ENCODE measurements around the gene AREL1. TPM values are rescaled to one million over a fixed set of nuclear protein-coding genes. Genes with fewer than 3 reads are reported as not detected.

The AREL1 gene
- total and polyA plus RNA-seq, 2 of the 8 experiments (the other 6 are each of a cell fraction or from before 2014, with no cell fraction given), result 31.4 to 49.1 TPM

GRCh38 chr14:74747237-74747636, 34.4 kb upstream of the AREL1 start:
- ChIA-PET CTCF (ENCODE audit: partially characterized antibody) (no interaction called here), POLR2A (ENCODE audit: partially characterized antibody) (no interaction called here)
- H3K36me3 ChIP-seq (ENCODE audit: control insufficient read depth in 2 of 4, insufficient read depth in 4 of 4, low read length in 3 of 4), result no peaks in the 10 kb centered on the region
- no peaks in the 10 kb centered on the region for H3K9me3 ChIP-seq (ENCODE audit: insufficient read depth in 2 of 2, low read depth in 1 of 2, low read length in 1 of 2)
- H3K14ac ChIP-seq (ENCODE audit: insufficient read length), result no peak overlapping the region
- no peak overlapping the region for H3K4me3 ChIP-seq (ENCODE audit: extremely low read depth in 1 of 4, insufficient read depth in 2 of 4, low read depth in 3 of 4, low read length in 4 of 4)
- no peak overlapping the region for H4K91ac ChIP-seq (replicated peaks; ENCODE audit: insufficient read length, low read length)
- H2BK5ac ChIP-seq (ENCODE audit: low read depth, low read length), result no peak overlapping the region
- FAIRE-seq (no peak), DNase-seq (ENCODE audit: low read depth in 1 of 2, low spot score in 2 of 2) (no peak)
- no peak overlapping the region for H4K5ac ChIP-seq (ENCODE audit: insufficient read length, low read depth, low read length)
- WGBS, 2 experiments (ENCODE audit: extremely low coverage in 1 of 2, insufficient coverage in 1 of 2, insufficient read length in 1 of 2, insufficient replicate concordance in 2 of 2, low coverage in 1 of 2, low lambda C conversion rate in 2 of 2, missing lambda C conversion rate in 1 of 2), result 81% methylated on average over 2 of the region's 2 CpGs; no CpG with 5 or more reads in 1 of the 2 experiments
- H3K9ac ChIP-seq (replicated peaks in 1 of 4; ENCODE audit: extremely low read depth in 1 of 4, low read depth in 3 of 4, low read length in 3 of 4), result no peak overlapping the region
- no peaks in the 10 kb centered on the region for H4K20me1 ChIP-seq (replicated peaks in 1 of 2; ENCODE audit: control insufficient read depth in 1 of 2, insufficient read depth in 2 of 2, low read length in 2 of 2)
- no peak overlapping the region for H3K56ac ChIP-seq (replicated peaks; ENCODE audit: insufficient read length, low read depth, low read length)
- TF ChIP-seq CBX8 (IDR thresholded peaks at IDR 0.05; ENCODE audit: borderline replicate concordance, low read depth, low read length) (no peak), TAF1 (IDR thresholded peaks at IDR 0.05; ENCODE audit: low read depth, low read length) (no peak), TAF7 (optimal IDR thresholded peaks at IDR 0.05; ENCODE audit: borderline replicate concordance, low read depth, low read length) (no peak), CTCF (IDR thresholded peaks at IDR 0.05; ENCODE audit: control extremely low read depth in 1 of 3, insufficient read depth in 1 of 3, low read depth in 1 of 3, low read length in 3 of 3) (no peak), ATF3 (IDR thresholded peaks at IDR 0.05; ENCODE audit: insufficient read depth, low read depth, low read length) (no peak), MAFK (IDR thresholded peaks at IDR 0.05; ENCODE audit: low read depth, low read length) (no peak), JUND (IDR thresholded peaks at IDR 0.05; ENCODE audit: low read length) (no peak), BCL11A (IDR thresholded peaks at IDR 0.05; ENCODE audit: low read depth in 2 of 2, low read length in 2 of 2) (no peak), CEBPB (IDR thresholded peaks at IDR 0.05; ENCODE audit: low read depth, low read length) (no peak)
- no peak overlapping the region for H2AK5ac ChIP-seq (ENCODE audit: low read depth, low read length)
- no peak overlapping the region for H2BK15ac ChIP-seq (ENCODE audit: low read length)
- no peaks in the 10 kb centered on the region for H3K79me1 ChIP-seq (ENCODE audit: low read depth, low read length)
- H3K18ac ChIP-seq (ENCODE audit: extremely low read depth, low read length), result no peak overlapping the region
- H2AFZ ChIP-seq (ENCODE audit: low read length), result no peak overlapping the region
- no peak overlapping the region for H3K4me2 ChIP-seq (ENCODE audit: insufficient read depth in 1 of 2, low read depth in 2 of 2, low read length in 2 of 2)
- H3K4ac ChIP-seq (replicated peaks; ENCODE audit: insufficient read length, low read depth, low read length), result no peak overlapping the region
- H4K8ac ChIP-seq (ENCODE audit: extremely low read depth, insufficient read depth, low read length), result no peak overlapping the region
- H3K23me2 ChIP-seq (ENCODE audit: low read depth, low read length), result no peaks in the 10 kb centered on the region
- no peak overlapping the region for H3K23ac ChIP-seq (ENCODE audit: insufficient read length)
- H3K27ac ChIP-seq (ENCODE audit: low read depth, low read length), result no peak overlapping the region
- no peak overlapping the region for H2BK12ac ChIP-seq (ENCODE audit: low read depth, low read length)
- H2BK20ac ChIP-seq (ENCODE audit: low read length), result no peak overlapping the region
- no peak overlapping the region for H2BK120ac ChIP-seq (replicated peaks; ENCODE audit: low read depth, low read length)
- no peaks in the 10 kb centered on the region for H3K27me3 ChIP-seq (replicated peaks in 1 of 4; ENCODE audit: control insufficient read depth in 3 of 4, extremely low read depth in 1 of 4, insufficient read depth in 3 of 4, low read length in 3 of 4)
- H3K79me2 ChIP-seq (ENCODE audit: control insufficient read depth in 1 of 2, insufficient read depth in 2 of 2, low read length in 2 of 2), result no peaks in the 10 kb centered on the region
- H3K4me1 ChIP-seq (replicated peaks in 1 of 4; ENCODE audit: control insufficient read depth in 3 of 4, insufficient read depth in 4 of 4, low read length in 3 of 4), result no peaks in the 10 kb centered on the region
